ENCODE data around the gene TXLNG.

Gene TXLNG

DNA sequence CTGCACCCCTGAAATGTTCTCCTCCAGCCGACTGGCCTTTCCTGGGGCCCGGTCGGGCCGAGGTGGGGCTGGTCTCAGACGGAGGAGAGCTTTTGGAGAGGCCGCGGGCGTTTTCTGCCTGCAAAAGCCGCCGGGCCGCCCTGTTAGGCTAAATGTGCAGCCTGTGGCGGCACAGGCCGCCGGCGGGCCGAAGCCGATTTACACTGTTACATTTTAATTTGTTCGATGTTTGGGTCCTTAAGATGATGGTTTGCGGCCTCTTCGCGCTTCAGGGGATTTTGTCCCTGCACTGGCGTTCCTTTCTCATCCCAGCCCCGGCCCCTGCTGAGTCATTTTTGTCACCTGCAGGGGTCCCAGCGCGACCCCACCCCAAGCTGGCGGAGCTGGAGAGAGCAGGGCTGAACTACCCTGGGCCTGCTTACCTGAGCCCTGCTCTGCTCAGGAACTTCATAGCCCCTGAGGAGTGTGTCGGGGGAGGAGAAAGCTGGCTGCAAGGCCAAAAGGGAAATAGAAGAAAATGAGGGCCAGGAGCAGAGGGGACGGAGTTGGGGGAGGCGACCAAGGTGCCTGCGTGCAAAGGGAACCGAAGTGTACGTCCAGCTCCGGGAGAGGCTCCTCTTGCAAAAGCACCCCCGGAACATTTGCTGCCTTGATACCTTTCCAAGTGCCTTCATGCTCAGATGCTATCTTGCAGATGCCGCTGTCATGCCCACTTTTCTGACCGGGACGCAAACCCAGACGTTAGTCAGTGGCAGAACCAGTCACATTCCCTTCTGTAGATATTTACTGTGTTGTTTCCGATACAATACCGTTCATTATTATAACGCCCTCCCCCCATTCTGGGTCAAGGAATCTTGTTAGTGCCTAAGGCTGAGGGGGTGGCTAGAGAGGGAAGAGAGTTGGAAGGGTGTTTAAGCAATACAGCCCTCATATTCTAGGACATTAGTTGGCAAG is 84.9 kb downstream of the TXLNG start (continued):
- TF ChIP-seq, protein P1, sequence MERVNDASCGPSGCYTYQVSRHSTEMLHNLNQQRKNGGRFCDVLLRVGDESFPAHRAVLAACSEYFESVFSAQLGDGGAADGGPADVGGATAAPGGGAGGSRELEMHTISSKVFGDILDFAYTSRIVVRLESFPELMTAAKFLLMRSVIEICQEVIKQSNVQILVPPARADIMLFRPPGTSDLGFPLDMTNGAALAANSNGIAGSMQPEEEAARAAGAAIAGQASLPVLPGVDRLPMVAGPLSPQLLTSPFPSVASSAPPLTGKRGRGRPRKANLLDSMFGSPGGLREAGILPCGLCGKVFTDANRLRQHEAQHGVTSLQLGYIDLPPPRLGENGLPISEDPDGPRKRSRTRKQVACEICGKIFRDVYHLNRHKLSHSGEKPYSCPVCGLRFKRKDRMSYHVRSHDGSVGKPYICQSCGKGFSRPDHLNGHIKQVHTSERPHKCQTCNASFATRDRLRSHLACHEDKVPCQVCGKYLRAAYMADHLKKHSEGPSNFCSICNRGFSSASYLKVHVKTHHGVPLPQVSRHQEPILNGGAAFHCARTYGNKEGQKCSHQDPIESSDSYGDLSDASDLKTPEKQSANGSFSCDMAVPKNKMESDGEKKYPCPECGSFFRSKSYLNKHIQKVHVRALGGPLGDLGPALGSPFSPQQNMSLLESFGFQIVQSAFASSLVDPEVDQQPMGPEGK (tag by site-specific recombination; IDR thresholded peaks at IDR 0.05), result 0 out of 2 replicates have a peak, but pooled peaks have one; percentile 23
- no peak for TF ChIP-seq RBAK (tag by site-specific recombination; IDR thresholded peaks at IDR 0.05)
- no peak for TF ChIP-seq OSR2 (tag by site-specific recombination; IDR thresholded peaks at IDR 0.05)
- no peak for TF ChIP-seq ZFP37 (tag by site-specific recombination; IDR thresholded peaks at IDR 0.05)
- TF ChIP-seq ZNF2 (tag by site-specific recombination; IDR thresholded peaks at IDR 0.05), result no peak
- TF ChIP-seq, protein P2, sequence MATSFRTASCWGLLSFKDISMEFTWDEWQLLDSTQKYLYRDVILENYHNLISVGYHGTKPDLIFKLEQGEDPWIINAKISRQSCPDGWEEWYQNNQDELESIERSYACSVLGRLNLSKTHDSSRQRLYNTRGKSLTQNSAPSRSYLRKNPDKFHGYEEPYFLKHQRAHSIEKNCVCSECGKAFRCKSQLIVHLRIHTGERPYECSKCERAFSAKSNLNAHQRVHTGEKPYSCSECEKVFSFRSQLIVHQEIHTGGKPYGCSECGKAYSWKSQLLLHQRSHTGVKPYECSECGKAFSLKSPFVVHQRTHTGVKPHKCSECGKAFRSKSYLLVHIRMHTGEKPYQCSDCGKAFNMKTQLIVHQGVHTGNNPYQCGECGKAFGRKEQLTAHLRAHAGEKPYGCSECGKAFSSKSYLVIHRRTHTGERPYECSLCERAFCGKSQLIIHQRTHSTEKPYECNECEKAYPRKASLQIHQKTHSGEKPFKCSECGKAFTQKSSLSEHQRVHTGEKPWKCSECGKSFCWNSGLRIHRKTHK (tag by site-specific recombination; IDR thresholded peaks at IDR 0.05), result no peak
- no peak for TF ChIP-seq ZNF473 (tag by site-specific recombination; IDR thresholded peaks at IDR 0.05)
- TF ChIP-seq, protein P3, sequence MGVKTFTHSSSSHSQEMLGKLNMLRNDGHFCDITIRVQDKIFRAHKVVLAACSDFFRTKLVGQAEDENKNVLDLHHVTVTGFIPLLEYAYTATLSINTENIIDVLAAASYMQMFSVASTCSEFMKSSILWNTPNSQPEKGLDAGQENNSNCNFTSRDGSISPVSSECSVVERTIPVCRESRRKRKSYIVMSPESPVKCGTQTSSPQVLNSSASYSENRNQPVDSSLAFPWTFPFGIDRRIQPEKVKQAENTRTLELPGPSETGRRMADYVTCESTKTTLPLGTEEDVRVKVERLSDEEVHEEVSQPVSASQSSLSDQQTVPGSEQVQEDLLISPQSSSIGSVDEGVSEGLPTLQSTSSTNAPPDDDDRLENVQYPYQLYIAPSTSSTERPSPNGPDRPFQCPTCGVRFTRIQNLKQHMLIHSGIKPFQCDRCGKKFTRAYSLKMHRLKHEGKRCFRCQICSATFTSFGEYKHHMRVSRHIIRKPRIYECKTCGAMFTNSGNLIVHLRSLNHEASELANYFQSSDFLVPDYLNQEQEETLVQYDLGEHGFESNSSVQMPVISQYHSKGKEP (tag by site-specific recombination; IDR thresholded peaks at IDR 0.05), result no peak
- TF ChIP-seq, protein P4, sequence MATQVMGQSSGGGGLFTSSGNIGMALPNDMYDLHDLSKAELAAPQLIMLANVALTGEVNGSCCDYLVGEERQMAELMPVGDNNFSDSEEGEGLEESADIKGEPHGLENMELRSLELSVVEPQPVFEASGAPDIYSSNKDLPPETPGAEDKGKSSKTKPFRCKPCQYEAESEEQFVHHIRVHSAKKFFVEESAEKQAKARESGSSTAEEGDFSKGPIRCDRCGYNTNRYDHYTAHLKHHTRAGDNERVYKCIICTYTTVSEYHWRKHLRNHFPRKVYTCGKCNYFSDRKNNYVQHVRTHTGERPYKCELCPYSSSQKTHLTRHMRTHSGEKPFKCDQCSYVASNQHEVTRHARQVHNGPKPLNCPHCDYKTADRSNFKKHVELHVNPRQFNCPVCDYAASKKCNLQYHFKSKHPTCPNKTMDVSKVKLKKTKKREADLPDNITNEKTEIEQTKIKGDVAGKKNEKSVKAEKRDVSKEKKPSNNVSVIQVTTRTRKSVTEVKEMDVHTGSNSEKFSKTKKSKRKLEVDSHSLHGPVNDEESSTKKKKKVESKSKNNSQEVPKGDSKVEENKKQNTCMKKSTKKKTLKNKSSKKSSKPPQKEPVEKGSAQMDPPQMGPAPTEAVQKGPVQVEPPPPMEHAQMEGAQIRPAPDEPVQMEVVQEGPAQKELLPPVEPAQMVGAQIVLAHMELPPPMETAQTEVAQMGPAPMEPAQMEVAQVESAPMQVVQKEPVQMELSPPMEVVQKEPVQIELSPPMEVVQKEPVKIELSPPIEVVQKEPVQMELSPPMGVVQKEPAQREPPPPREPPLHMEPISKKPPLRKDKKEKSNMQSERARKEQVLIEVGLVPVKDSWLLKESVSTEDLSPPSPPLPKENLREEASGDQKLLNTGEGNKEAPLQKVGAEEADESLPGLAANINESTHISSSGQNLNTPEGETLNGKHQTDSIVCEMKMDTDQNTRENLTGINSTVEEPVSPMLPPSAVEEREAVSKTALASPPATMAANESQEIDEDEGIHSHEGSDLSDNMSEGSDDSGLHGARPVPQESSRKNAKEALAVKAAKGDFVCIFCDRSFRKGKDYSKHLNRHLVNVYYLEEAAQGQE (tag by site-specific recombination; IDR thresholded peaks at IDR 0.05), result no peak
- TF ChIP-seq ZBTB8A (tag by site-specific recombination; IDR thresholded peaks at IDR 0.05), result peak; percentile 41; the same call in 1 of the 2 replicates
- 0 out of 2 replicates have a peak, but pooled peaks have one; percentile 2 for TF ChIP-seq ZBTB10 (tag by site-specific recombination; IDR thresholded peaks at IDR 0.05)
- no peak for TF ChIP-seq BCL11A (tag by site-specific recombination; IDR thresholded peaks at IDR 0.05; ENCODE audit: low read depth)
- TF ChIP-seq GLIS2 (tag by site-specific recombination; IDR thresholded peaks at IDR 0.05), result 0 out of 2 replicates have a peak, but pooled peaks have one; percentile 47
- TF ChIP-seq ZNF544 (tag by site-specific recombination; IDR thresholded peaks at IDR 0.05), result no peak
- no peak for TF ChIP-seq ZNF768 (tag by site-specific recombination; IDR thresholded peaks at IDR 0.05)
- TF ChIP-seq ZNF214 (tag by site-specific recombination; IDR thresholded peaks at IDR 0.05; ENCODE audit: borderline replicate concordance), result no peak
- TF ChIP-seq ZNF423 (tag by site-specific recombination; IDR thresholded peaks at IDR 0.05), result no peak
- TF ChIP-seq ZNF404 (tag by site-specific recombination; IDR thresholded peaks at IDR 0.05), result no peak
- no peak for TF ChIP-seq YY2 (tag by site-specific recombination; IDR thresholded peaks at IDR 0.05)
- TF ChIP-seq ZNF677 (tag by site-specific recombination; IDR thresholded peaks at IDR 0.05), result no peak
- TF ChIP-seq ELK4 (IDR thresholded peaks at IDR 0.05; ENCODE audit: borderline replicate concordance, low read depth, low read length), result no peak
- no peak for TF ChIP-seq ZFHX2 (tag by site-specific recombination; conservative IDR thresholded peaks at IDR 0.05)
- TF ChIP-seq GLI2 (tag by site-specific recombination; IDR thresholded peaks at IDR 0.05; ENCODE audit: borderline replicate concordance, low read depth), result no peak
- no peak; the same call in 1 of the 2 replicates for TF ChIP-seq KLF7 (tag by site-specific recombination; IDR thresholded peaks at IDR 0.05; ENCODE audit: borderline replicate concordance)
